ENCODE results near the gene CD68.

DNA sequence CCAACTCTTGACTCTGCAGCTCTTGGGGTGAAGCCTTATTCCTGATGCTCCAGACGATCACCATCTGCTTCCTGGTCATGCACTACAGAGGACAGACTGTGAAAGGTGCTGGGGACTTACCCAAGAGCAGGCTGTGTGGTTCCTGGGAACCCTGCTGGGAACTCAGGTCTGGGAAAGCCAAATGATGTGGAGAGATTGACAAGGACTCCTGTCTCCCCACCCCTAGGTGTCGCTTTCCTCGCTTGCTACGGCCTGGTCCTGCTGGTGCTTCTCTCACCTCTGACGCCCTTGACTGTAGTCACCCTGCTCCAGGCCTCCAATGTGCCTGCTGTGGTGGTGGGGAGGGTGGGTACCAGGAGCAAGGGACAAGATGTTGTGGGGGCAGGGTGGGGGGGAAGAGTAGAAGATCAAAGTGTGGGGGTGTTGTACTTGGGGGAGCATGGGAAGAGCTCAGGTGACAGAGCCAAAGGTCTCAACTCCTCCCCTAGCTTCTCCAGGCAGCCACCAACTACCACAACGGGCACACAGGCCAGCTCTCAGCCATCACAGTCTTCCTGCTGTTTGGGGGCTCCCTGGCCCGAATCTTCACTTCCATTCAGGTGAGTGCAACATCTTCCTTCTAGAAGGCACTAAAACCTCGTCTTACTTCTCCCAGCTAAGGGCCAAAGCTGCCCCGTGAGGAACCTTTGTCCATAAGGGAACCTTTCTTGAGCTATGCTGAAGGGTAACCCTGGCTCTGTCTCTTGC lies 7.4 kb downstream of the CD68 start:
- TF ChIP-seq CTCF (IDR thresholded peaks at IDR 0.05) (no peak), POLR2A (IDR thresholded peaks at IDR 0.05) (no peak)
